Activated naive CD8-positive, alpha-beta T cell treated with anti-CD3 and anti-CD28 coated beads, Interleukin-2, amount 50 U/mL, for 24 hours (primary cell): ENCODE results near the gene CSF2RB.

Experiments used
- ATAC-seq: fragments of 150-1000 bp; cut with Tn5 transposase; one replicate; pipeline ENCODE4 v1.10.0; 2021
- DNase-seq: peaks from one replicate; pipeline ENCODE4 v3.0.0; 2021
- H3K27ac Mint-ChIP-seq: one replicate; pipeline ENCODE4 v1.8.0; 2021; ENCODE audit warnings: mild to moderate bottlenecking, mixed read lengths
- H3K27me3 Mint-ChIP-seq: one replicate; pipeline ENCODE4 v1.8.0; 2021; ENCODE audit warnings: mixed read lengths
- H3K36me3 Mint-ChIP-seq: one replicate; pipeline ENCODE4 v1.8.0; 2021; ENCODE audit warnings: low read depth, mixed read lengths
- H3K4me1 Mint-ChIP-seq: one replicate; pipeline ENCODE4 v1.8.0; 2021; ENCODE audit warnings: mixed read lengths
- H3K4me3 Mint-ChIP-seq: one replicate; pipeline ENCODE4 v1.8.0; 2021; ENCODE audit warnings: mild to moderate bottlenecking, moderate library complexity, mixed read lengths
- H3K9me3 Mint-ChIP-seq: one replicate; pipeline ENCODE4 v1.8.0; 2021; ENCODE audit warnings: mixed read lengths

Gene CSF2RB

GRCh38 chr22:36879775-36880174, 33.7 kb upstream of the CSF2RB start:
- no peak overlapping the region for H3K4me3 Mint-ChIP-seq
- peaks cover 2% of the 10 kb centered on the region for H3K27me3 Mint-ChIP-seq
- ATAC-seq (no peak), DNase-seq (no peak)
- H3K27ac Mint-ChIP-seq: no peak overlapping the region
- H3K9me3 Mint-ChIP-seq: peaks cover 29% of the 10 kb centered on the region
- peaks cover 5% of the 10 kb centered on the region for H3K36me3 Mint-ChIP-seq
- H3K4me1 Mint-ChIP-seq: peaks cover 15% of the 10 kb centered on the region

- Mint-ChIP-seq H3K36me3 (peaks cover 5% of the 10 kb centered on the region), H3K9me3 (peaks cover 29% of the 10 kb centered on the region)
- DNase-seq: no peak
Observed at GRCh38 chr22:36881504-36882245, 31.8 kb upstream of the CSF2RB start.

GRCh38 chr22:36884349-36885158, 28.9 kb upstream of the CSF2RB start:
- H3K27me3 Mint-ChIP-seq: peaks cover 5% of the 10 kb centered on the region
- H3K36me3 Mint-ChIP-seq: peaks cover 5% of the 10 kb centered on the region
- ATAC-seq (no peak), DNase-seq (no peak)
- H3K4me1 Mint-ChIP-seq: peaks cover 22% of the 10 kb centered on the region
- H3K4me3 Mint-ChIP-seq: no peak overlapping the region
- H3K9me3 Mint-ChIP-seq: peaks cover 29% of the 10 kb centered on the region
- H3K27ac Mint-ChIP-seq: no peak overlapping the region

More at GRCh38 chr22:36881504-36882245, 31.8 kb upstream of the CSF2RB start:
- ATAC-seq: no peak
- H3K27ac Mint-ChIP-seq: peak overlapping the region; percentile 30
- no peak overlapping the region for H3K4me3 Mint-ChIP-seq
- peaks cover 22% of the 10 kb centered on the region for H3K4me1 Mint-ChIP-seq
- peaks cover 2% of the 10 kb centered on the region for H3K27me3 Mint-ChIP-seq

- DNase-seq: no peak
- H3K9me3 Mint-ChIP-seq: peaks cover 21% of the 10 kb centered on the region
- H3K36me3 Mint-ChIP-seq: peaks cover 5% of the 10 kb centered on the region
- H3K27ac Mint-ChIP-seq: no peak overlapping the region
- no peak overlapping the region for H3K4me3 Mint-ChIP-seq
- H3K4me1 Mint-ChIP-seq: peaks cover 22% of the 10 kb centered on the region
- no peak for ATAC-seq
- peaks cover 5% of the 10 kb centered on the region for H3K27me3 Mint-ChIP-seq
Observed at GRCh38 chr22:36885474-36885873, 28.0 kb upstream of the CSF2RB start.

GRCh38 chr22:36886016-36886415, 27.4 kb upstream of the CSF2RB start:
- Mint-ChIP-seq H3K36me3 (peaks cover 5% of the 10 kb centered on the region), H3K4me1 (peaks cover 22% of the 10 kb centered on the region), H3K27ac (no peak overlapping the region), H3K9me3 (peaks cover 17% of the 10 kb centered on the region), H3K4me3 (no peak overlapping the region), H3K27me3 (peaks cover 5% of the 10 kb centered on the region)
- DNase-seq (no peak), ATAC-seq (no peak)

GRCh38 chr22:36887162-36887561, 26.3 kb upstream of the CSF2RB start:
- peaks cover 5% of the 10 kb centered on the region for H3K27me3 Mint-ChIP-seq
- ATAC-seq (no peak), DNase-seq (no peak)
- H3K27ac Mint-ChIP-seq: no peak overlapping the region
- no peak overlapping the region for H3K4me3 Mint-ChIP-seq
- H3K9me3 Mint-ChIP-seq: peaks cover 9% of the 10 kb centered on the region
- H3K36me3 Mint-ChIP-seq: peaks cover 2% of the 10 kb centered on the region
- peaks cover 15% of the 10 kb centered on the region for H3K4me1 Mint-ChIP-seq

- DNase-seq: no peak
- no peaks in the 10 kb centered on the region for H3K36me3 Mint-ChIP-seq
- no peak for ATAC-seq
- H3K4me1 Mint-ChIP-seq: no peaks in the 10 kb centered on the region
- H3K27ac Mint-ChIP-seq: no peak overlapping the region
- H3K9me3 Mint-ChIP-seq: peaks cover 8% of the 10 kb centered on the region
- H3K27me3 Mint-ChIP-seq: peaks cover 5% of the 10 kb centered on the region
- no peak overlapping the region for H3K4me3 Mint-ChIP-seq
Observed at GRCh38 chr22:36891646-36892045, 21.8 kb upstream of the CSF2RB start.

- DNase-seq: no peak
- Mint-ChIP-seq H3K36me3 (no peaks in the 10 kb centered on the region), H3K4me3 (no peak overlapping the region), H3K4me1 (no peaks in the 10 kb centered on the region), H3K9me3 (peaks cover 8% of the 10 kb centered on the region), H3K27me3 (peaks cover 5% of the 10 kb centered on the region), H3K27ac (no peak overlapping the region)
- no peak for ATAC-seq
Observed at GRCh38 chr22:36892292-36892691, 21.1 kb upstream of the CSF2RB start.

- no peak for DNase-seq
- no peak overlapping the region for H3K27ac Mint-ChIP-seq
- H3K9me3 Mint-ChIP-seq: peaks cover 8% of the 10 kb centered on the region
- no peak for ATAC-seq
- H3K27me3 Mint-ChIP-seq: peaks cover 4% of the 10 kb centered on the region
- no peaks in the 10 kb centered on the region for H3K4me1 Mint-ChIP-seq
- no peaks in the 10 kb centered on the region for H3K36me3 Mint-ChIP-seq
- no peak overlapping the region for H3K4me3 Mint-ChIP-seq
Observed at GRCh38 chr22:36893262-36893661, 20.2 kb upstream of the CSF2RB start.

GRCh38 chr22:36894266-36894665, 19.2 kb upstream of the CSF2RB start:
- Mint-ChIP-seq H3K4me3 (no peak overlapping the region), H3K4me1 (no peaks in the 10 kb centered on the region), H3K9me3 (peaks cover 8% of the 10 kb centered on the region), H3K27ac (no peak overlapping the region), H3K36me3 (no peaks in the 10 kb centered on the region), H3K27me3 (peaks cover 5% of the 10 kb centered on the region)
- no peak for DNase-seq
- ATAC-seq: no peak

GRCh38 chr22:36897611-36898010, 15.8 kb upstream of the CSF2RB start:
- Mint-ChIP-seq H3K36me3 (no peaks in the 10 kb centered on the region), H3K9me3 (peaks cover 8% of the 10 kb centered on the region), H3K4me3 (no peak overlapping the region), H3K27me3 (peaks cover 12% of the 10 kb centered on the region), H3K4me1 (peaks cover 6% of the 10 kb centered on the region), H3K27ac (no peak overlapping the region)
- DNase-seq (no peak), ATAC-seq (no peak)

- DNase-seq: no peak
- H3K4me3 Mint-ChIP-seq: no peak overlapping the region
- no peaks in the 10 kb centered on the region for H3K36me3 Mint-ChIP-seq
- H3K4me1 Mint-ChIP-seq: peaks cover 6% of the 10 kb centered on the region
- ATAC-seq: no peak
- peaks cover 8% of the 10 kb centered on the region for H3K9me3 Mint-ChIP-seq
- H3K27ac Mint-ChIP-seq: no peak overlapping the region
- peaks cover 19% of the 10 kb centered on the region for H3K27me3 Mint-ChIP-seq
Observed at GRCh38 chr22:36898690-36899089, 14.7 kb upstream of the CSF2RB start.

GRCh38 chr22:36899498-36899897, 13.9 kb upstream of the CSF2RB start:
- Mint-ChIP-seq H3K27me3 (peaks cover 25% of the 10 kb centered on the region), H3K27ac (no peak overlapping the region), H3K9me3 (peaks cover 8% of the 10 kb centered on the region), H3K4me3 (no peak overlapping the region), H3K36me3 (no peaks in the 10 kb centered on the region), H3K4me1 (peaks cover 6% of the 10 kb centered on the region)
- no peak for DNase-seq
- ATAC-seq: no peak

GRCh38 chr22:36900225-36900624, 13.2 kb upstream of the CSF2RB start:
- Mint-ChIP-seq H3K9me3 (peaks cover 4% of the 10 kb centered on the region), H3K4me3 (no peak overlapping the region), H3K27ac (no peak overlapping the region), H3K4me1 (peaks cover 6% of the 10 kb centered on the region), H3K27me3 (peaks cover 25% of the 10 kb centered on the region), H3K36me3 (no peaks in the 10 kb centered on the region)
- ATAC-seq (no peak), DNase-seq (no peak)

- Mint-ChIP-seq H3K27ac (no peak overlapping the region), H3K36me3 (no peaks in the 10 kb centered on the region), H3K4me3 (no peak overlapping the region), H3K4me1 (peaks cover 6% of the 10 kb centered on the region), H3K9me3 (no peaks in the 10 kb centered on the region), H3K27me3 (peaks cover 25% of the 10 kb centered on the region)
- ATAC-seq: no peak
- DNase-seq: no peak
Observed at GRCh38 chr22:36900880-36901279, 12.5 kb upstream of the CSF2RB start.
